Thyroid gland (tissue), 4 donors: Measurements from ENCODE around the gene FOXK1. TPM values are rescaled to one million over a fixed set of nuclear protein-coding genes. Genes with fewer than 3 reads are reported as not detected.
"Not testable (repeated sequence)": the region's sequence is repeated elsewhere in the genome, so short reads cannot be mapped to it uniquely, and the experiment has no call there.

Experiments
- DNase-seq, 2 donors: peaks; one replicate each; pipeline ENCODE4 v3.0.0-alpha.2; 2019
- H3K27ac ChIP-seq, 3 donors: fragments of 200-600 bp; sonication (generic); 1 replicate in 2 of 3; 2 replicates in 1 of 3; pipeline ENCODE4 v1.5.1; 2016 to 2019; ENCODE audit warnings: mild to moderate bottlenecking in 1 of 3, moderate library complexity in 1 of 3
- H3K27me3 ChIP-seq: fragments of 200-600 bp; sonication (generic); one replicate; pipeline ENCODE4 v1.5.1; 2019
- H3K36me3 ChIP-seq, 2 donors: fragments of 200-600 bp; sonication (generic); one replicate each; pipeline ENCODE4 v1.5.1; 2016 to 2019
- H3K4me1 ChIP-seq, 2 donors: fragments of 200-600 bp; sonication (generic); one replicate each; pipeline ENCODE4 v1.5.1; 2017 to 2019
- H3K4me3 ChIP-seq, 3 donors: fragments of 200-600 bp; sonication (generic); replicated peaks in 1 of 3; 1 replicate in 2 of 3; 2 replicates in 1 of 3; pipeline ENCODE4 v1.5.1; 2016; ENCODE audit warnings: mild to moderate bottlenecking in 1 of 3
- H3K9me3 ChIP-seq: fragments of 200-600 bp; sonication (generic); one replicate; pipeline ENCODE4 v1.5.1; 2017
- POLR2A ChIP-seq, 2 donors: fragments of 450-650 bp; IDR thresholded peaks; one replicate each; pipeline ENCODE4 v1.6.1; 2017; ENCODE audit warnings: antibody characterized with exemption in 2 of 2, mild to moderate bottlenecking in 2 of 2, moderate library complexity in 1 of 2
- WGBS, 2 donors: methylation state at CpG; one replicate each; pipeline ENCODE4 v1.1.5; 2017; 5-methylcytosine and 5-hydroxymethylcytosine counted together
- intact Hi-C: fragments of 100-400 bp; cut with DNase I; formaldehyde crosslinking; loops from one replicate; pipeline ENCODE4 v1.15.1; 2023
- total RNA-seq, 4 donors: library from RNA; depleted of rRNA; stranded (reverse); fragments of >200 nt; gene quantifications; one replicate each; pipeline ENCODE4 v1.2.3, GENCODE V29; 2016
- TF ChIP-seq, protein P1 (sequence below), 6 experiments: fragments of 200-600 bp in 3 of 6; fragments of 450-650 bp in 3 of 6; sonication (generic) in 3 of 6; IDR thresholded peaks; one replicate each; pipeline ENCODE4 v1.5.1; 2016 to 2019; ENCODE audit warnings: antibody characterized with exemption in 6 of 6, mild to moderate bottlenecking in 2 of 6, inconsistent platforms in 1 of 6, moderate library complexity in 1 of 6

Gene FOXK1
- total RNA-seq, 4 donors from 2014 or later = 15.0 to 33.0 (median 20.7) TPM

DNA sequence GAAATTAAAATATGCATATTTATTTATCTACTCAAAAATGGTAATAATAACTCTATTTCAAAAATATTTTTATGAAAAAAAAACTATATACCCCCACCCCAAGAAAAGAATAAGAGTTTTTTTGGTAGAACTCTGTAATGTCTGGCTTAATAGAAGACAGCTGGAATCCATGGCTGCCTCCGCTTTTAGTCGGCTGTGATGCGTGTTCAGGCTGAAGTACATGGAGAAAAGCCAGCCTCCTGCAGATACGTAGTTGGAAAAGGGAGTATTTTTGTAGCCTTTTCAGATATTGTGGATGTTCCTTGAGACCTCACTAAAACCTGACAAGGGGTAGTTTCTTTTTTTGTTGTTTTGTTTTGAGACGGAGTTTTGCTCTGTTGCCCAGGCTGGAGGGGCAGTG is 10.0 kb downstream of the FOXK1 start:
- Histone ChIP-seq H3K36me3 (no peaks in the 10 kb centered on the region), H3K27me3 (no peaks in the 10 kb centered on the region), H3K27ac (no peak overlapping the region), H3K4me1 (peaks cover 10 to 40% of the 10 kb centered on the region in 2 donors), H3K4me3 (no peak overlapping the region), H3K9me3 (no peaks in the 10 kb centered on the region)
- no peak for DNase-seq
- WGBS, 2 donors = 83 to 84% methylated on average over 5 of the region's 5 CpGs
- no peak for TF ChIP-seq POLR2A (IDR thresholded peaks at IDR 0.05)
- intact Hi-C loops = no loop called here

- 76 to 97% methylated on average over 5 of the region's 5 CpGs for WGBS, 2 donors
- H3K36me3 ChIP-seq, H3K9me3 ChIP-seq, H3K4me3 ChIP-seq, DNase-seq, intact Hi-C loops, H3K27me3 ChIP-seq, H3K27ac ChIP-seq: not testable (repeated sequence)
- peaks cover 10 to 36% of the 10 kb centered on the region in 2 donors for H3K4me1 ChIP-seq
Observed at GRCh38 chr7:4692622-4693021, 10.5 kb downstream of the FOXK1 start.

GRCh38 chr7:4693152-4693551 is 11.1 kb downstream of the FOXK1 start:
- Histone ChIP-seq H3K27me3 (no peaks in the 10 kb centered on the region), H3K36me3 (no peaks in the 10 kb centered on the region), H3K9me3 (no peaks in the 10 kb centered on the region), H3K27ac (peak overlapping the region in 1 of 3 donors; percentile 46), H3K4me1 (peaks cover 10 to 33% of the 10 kb centered on the region in 2 donors), H3K4me3 (no peak overlapping the region)
- no peak for DNase-seq
- intact Hi-C loops = no loop called here
- 88 to 93% methylated on average over 2 of the region's 2 CpGs for WGBS, 2 donors
- TF ChIP-seq, protein P1, sequence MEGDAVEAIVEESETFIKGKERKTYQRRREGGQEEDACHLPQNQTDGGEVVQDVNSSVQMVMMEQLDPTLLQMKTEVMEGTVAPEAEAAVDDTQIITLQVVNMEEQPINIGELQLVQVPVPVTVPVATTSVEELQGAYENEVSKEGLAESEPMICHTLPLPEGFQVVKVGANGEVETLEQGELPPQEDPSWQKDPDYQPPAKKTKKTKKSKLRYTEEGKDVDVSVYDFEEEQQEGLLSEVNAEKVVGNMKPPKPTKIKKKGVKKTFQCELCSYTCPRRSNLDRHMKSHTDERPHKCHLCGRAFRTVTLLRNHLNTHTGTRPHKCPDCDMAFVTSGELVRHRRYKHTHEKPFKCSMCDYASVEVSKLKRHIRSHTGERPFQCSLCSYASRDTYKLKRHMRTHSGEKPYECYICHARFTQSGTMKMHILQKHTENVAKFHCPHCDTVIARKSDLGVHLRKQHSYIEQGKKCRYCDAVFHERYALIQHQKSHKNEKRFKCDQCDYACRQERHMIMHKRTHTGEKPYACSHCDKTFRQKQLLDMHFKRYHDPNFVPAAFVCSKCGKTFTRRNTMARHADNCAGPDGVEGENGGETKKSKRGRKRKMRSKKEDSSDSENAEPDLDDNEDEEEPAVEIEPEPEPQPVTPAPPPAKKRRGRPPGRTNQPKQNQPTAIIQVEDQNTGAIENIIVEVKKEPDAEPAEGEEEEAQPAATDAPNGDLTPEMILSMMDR (IDR thresholded peaks at IDR 0.05) = no peak
- no peak for TF ChIP-seq POLR2A (IDR thresholded peaks at IDR 0.05)

DNA sequence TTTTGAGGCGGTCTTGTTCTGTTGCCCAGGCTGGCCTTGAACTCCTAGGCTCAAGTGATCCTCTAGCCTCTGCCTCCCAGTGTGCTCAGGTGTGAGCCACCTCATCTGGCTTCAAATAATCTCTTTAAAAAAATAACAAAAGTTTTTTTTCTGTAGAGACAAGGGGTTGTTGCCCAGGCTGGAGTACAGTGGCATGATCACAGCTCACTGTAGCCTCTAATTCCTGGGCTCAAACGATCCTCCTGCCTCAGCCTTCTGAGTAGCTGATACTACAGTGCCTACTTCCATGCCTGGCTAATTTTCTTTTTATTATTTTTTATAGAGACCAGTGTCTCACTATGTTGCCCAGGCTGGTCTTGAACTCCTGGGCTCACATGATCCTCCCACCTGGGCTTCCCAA is 11.7 kb downstream of the FOXK1 start:
- intact Hi-C loops = no loop called here
- H3K4me3 ChIP-seq = no peak overlapping the region
- TF ChIP-seq, protein P1 (IDR thresholded peaks at IDR 0.05) = no peak
- TF ChIP-seq POLR2A (IDR thresholded peaks at IDR 0.05) = no peak
- H3K27ac ChIP-seq = peak overlapping the region in 1 of 3 donors; percentile 46
- no peak for DNase-seq
- no peaks in the 10 kb centered on the region for H3K36me3 ChIP-seq
- H3K27me3 ChIP-seq = no peaks in the 10 kb centered on the region
- 93 to 96% methylated on average over 2 of the region's 2 CpGs for WGBS, 2 donors
- no peaks in the 10 kb centered on the region for H3K9me3 ChIP-seq
- H3K4me1 ChIP-seq = peaks cover 10 to 27% of the 10 kb centered on the region in 2 donors

DNA sequence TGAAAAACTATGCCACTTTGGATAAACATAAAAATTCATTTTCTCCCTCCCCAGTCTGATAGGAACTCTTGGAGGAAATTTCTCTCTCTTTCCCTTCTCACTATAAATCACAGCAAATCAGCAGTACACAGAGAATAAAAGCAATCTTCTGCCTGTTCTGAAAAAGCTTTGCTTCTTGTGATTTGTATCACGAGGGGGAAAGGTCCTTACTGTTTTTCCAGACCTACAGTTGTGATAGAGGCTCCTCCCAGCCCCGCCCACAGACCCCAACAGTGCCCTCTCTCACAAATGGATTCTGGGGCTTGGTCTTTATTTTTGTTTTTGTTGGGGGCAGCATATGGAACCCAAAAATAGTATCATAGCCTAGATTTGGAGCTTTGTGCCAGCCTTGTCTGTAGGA is 12.2 kb downstream of the FOXK1 start:
- Histone ChIP-seq H3K4me1 (peaks cover 6 to 22% of the 10 kb centered on the region in 2 donors), H3K4me3 (no peak overlapping the region), H3K9me3 (no peaks in the 10 kb centered on the region), H3K36me3 (no peaks in the 10 kb centered on the region), H3K27ac (peak overlapping the region in 1 of 3 donors; percentile 46), H3K27me3 (no peaks in the 10 kb centered on the region)
- intact Hi-C loops = no loop called here
- TF ChIP-seq, protein P1 (IDR thresholded peaks at IDR 0.05) = no peak
- no peak for TF ChIP-seq POLR2A (IDR thresholded peaks at IDR 0.05)
- DNase-seq = no peak
- WGBS, 2 donors = 87 to 88% methylated on average over 2 of the region's 2 CpGs

- Histone ChIP-seq H3K4me3 (no peak overlapping the region), H3K27ac (no peak overlapping the region), H3K27me3 (no peaks in the 10 kb centered on the region), H3K9me3 (no peaks in the 10 kb centered on the region), H3K36me3 (no peaks in the 10 kb centered on the region), H3K4me1 (peaks cover 0 to 31% of the 10 kb centered on the region in 2 donors)
- 95 to 97% methylated on average over 10 of the region's 10 CpGs for WGBS, 2 donors
- intact Hi-C loops = no loop called here
- DNase-seq = no peak
- TF ChIP-seq, protein P1 (IDR thresholded peaks at IDR 0.05) = no peak
- no peak for TF ChIP-seq POLR2A (IDR thresholded peaks at IDR 0.05)
Observed at GRCh38 chr7:4698707-4699275, 16.7 kb downstream of the FOXK1 start.
